ENCODE measurements around the gene AARS2. TPM values are rescaled to one million over a fixed set of nuclear protein-coding genes. Genes with fewer than 3 reads are reported as not detected.

AARS2 gene
- total RNA-seq (1 to 10 TPM; 9.2 to 9.6 TPM), polyA plus RNA-seq (1 to 10 TPM; 1.9 to 4.5 TPM)

- H3K4me3 ChIP-seq (ENCODE audit: low read depth in 1 of 3, low read length in 3 of 3): peak within 1 kb of the TSS; percentile 66 to 96 (median 90)
- H3K27me3 ChIP-seq (ENCODE audit: control insufficient read depth in 4 of 4, insufficient read depth in 4 of 4, low read length in 3 of 4): no peaks in the 10 kb centered on the region
- H3K36me3 ChIP-seq (ENCODE audit: control insufficient read depth in 4 of 4, insufficient read depth in 3 of 4, low read depth in 1 of 4, low read length in 3 of 4): peaks cover 9 to 27% (median 16%) of the 10 kb centered on the region in 4 donors
- peak within 1 kb of the TSS; percentile 32 to 71 for H3K27ac ChIP-seq (ENCODE audit: low read depth in 1 of 2, low read length in 2 of 2)
- WGBS: 3% methylated on average over 52 of the region's 52 CpGs
- H3K9me3 ChIP-seq (ENCODE audit: control insufficient read depth in 4 of 4, low read length in 3 of 4): no peaks in the 10 kb centered on the region
- H3K9ac ChIP-seq (ENCODE audit: low read depth in 1 of 2, low read length in 2 of 2): peak within 1 kb of the TSS; percentile 83 to 93
- TF ChIP-seq REST (IDR thresholded peaks at IDR 0.05): peak; percentile 59
- TF ChIP-seq FOXA2 (IDR thresholded peaks at IDR 0.05): no peak
- no peak for TF ChIP-seq ATF3 (IDR thresholded peaks at IDR 0.05)
- peak; percentile 44 to 63 for TF ChIP-seq RAD21 (IDR thresholded peaks at IDR 0.05)
- TF ChIP-seq HNF4G (IDR thresholded peaks at IDR 0.05): no peak
- TF ChIP-seq EGR1 (IDR thresholded peaks at IDR 0.05; ENCODE audit: low read depth in 2 of 2): no peak
- TF ChIP-seq TAF1 (conservative IDR thresholded peaks at IDR 0.05): peak; percentile 86
- TF ChIP-seq YY1 (IDR thresholded peaks at IDR 0.05): peak; percentile 94
- TF ChIP-seq RXRA (IDR thresholded peaks at IDR 0.05): peak in 1 of 2 donors; percentile 44
- peak; percentile 92 for TF ChIP-seq CTCF (IDR thresholded peaks at IDR 0.05; ENCODE audit: low read depth, low read length, missing input control)
- peak; percentile 49 for TF ChIP-seq FOXA1 (IDR thresholded peaks at IDR 0.05)
- peak in 1 of 2 donors; percentile 80 for TF ChIP-seq GABPA (IDR thresholded peaks at IDR 0.05 in 1 of 2, conservative IDR thresholded peaks at IDR 0.05 in 1 of 2)
- peak; percentile 17 to 31 for TF ChIP-seq HNF4A (conservative IDR thresholded peaks at IDR 0.05)
- peaks cover 4 to 16% (median 8%) of the 10 kb centered on the region in 4 donors for H3K4me1 ChIP-seq (ENCODE audit: control insufficient read depth in 4 of 4, insufficient read depth in 4 of 4, low read length in 3 of 4)
- peak; percentile 95 for DNase-seq (ENCODE audit: low spot score)
These were observed at the start of gene AARS2 for GRCh38 chr6:44312901-44313788. TSS of gene AARS2 (minus strand) at chr6:44313347. CDS start at chr6:44313323, 24 bp downstream.

GRCh38 chr6:44361947-44362346 is 48.8 kb upstream of the AARS2 start:
- TF ChIP-seq REST (IDR thresholded peaks at IDR 0.05) (no peak), HNF4A (conservative IDR thresholded peaks at IDR 0.05) (no peak), RAD21 (IDR thresholded peaks at IDR 0.05) (no peak), GABPA (IDR thresholded peaks at IDR 0.05 in 1 of 2, conservative IDR thresholded peaks at IDR 0.05 in 1 of 2) (no peak)
- no peaks in the 10 kb centered on the region for H3K9me3 ChIP-seq (ENCODE audit: control insufficient read depth in 4 of 4, low read length in 3 of 4)
- H3K4me1 ChIP-seq (ENCODE audit: control insufficient read depth in 4 of 4, insufficient read depth in 4 of 4, low read length in 3 of 4): peaks cover 0 to 7% (median under 1%) of the 10 kb centered on the region in 4 donors
- DNase-seq (ENCODE audit: low spot score): no peak
- no peak overlapping the region for H3K9ac ChIP-seq (ENCODE audit: low read depth in 1 of 2, low read length in 2 of 2)
- no peak overlapping the region for H3K27ac ChIP-seq (ENCODE audit: low read depth in 1 of 2, low read length in 2 of 2)
- no peak overlapping the region for H3K4me3 ChIP-seq (ENCODE audit: low read depth in 1 of 3, low read length in 3 of 3)
- 88% methylated on average over 6 of the region's 6 CpGs for WGBS
- H3K27me3 ChIP-seq (ENCODE audit: control insufficient read depth in 4 of 4, insufficient read depth in 4 of 4, low read length in 3 of 4): no peaks in the 10 kb centered on the region
- no peaks in the 10 kb centered on the region for H3K36me3 ChIP-seq (ENCODE audit: control insufficient read depth in 4 of 4, insufficient read depth in 3 of 4, low read depth in 1 of 4, low read length in 3 of 4)
